ENCODE results near the gene SIRPA.

SIRPA gene

GRCh38 chr20:1949347-1950100, 54.3 kb downstream of the SIRPA start:
- no peak for DNase-seq (ENCODE audit: low read depth in 2 of 2)

- no peak for DNase-seq (ENCODE audit: low read depth in 2 of 2)
Measured at GRCh38 chr20:1950836-1951235, 55.6 kb downstream of the SIRPA start.

GRCh38 chr20:1951436-1952115, 56.4 kb downstream of the SIRPA start:
- DNase-seq (ENCODE audit: low read depth in 2 of 2) = no peak

- DNase-seq (ENCODE audit: low read depth in 2 of 2) = no peak
Measured at GRCh38 chr20:1952737-1953530, 57.7 kb downstream of the SIRPA start.

- DNase-seq (ENCODE audit: low read depth in 2 of 2) = no peak
Measured at GRCh38 chr20:1953621-1954020, 58.4 kb downstream of the SIRPA start.

GRCh38 chr20:1955217-1955616, 60.0 kb downstream of the SIRPA start:
- no peak for DNase-seq (ENCODE audit: low read depth in 2 of 2)

- DNase-seq (ENCODE audit: low read depth in 2 of 2) = no peak
Measured at GRCh38 chr20:1958426-1958825, 63.2 kb downstream of the SIRPA start.

- no peak for DNase-seq (ENCODE audit: low read depth in 2 of 2)
Measured at GRCh38 chr20:1959156-1959555, 63.9 kb downstream of the SIRPA start.

GRCh38 chr20:1961374-1961773, 66.2 kb downstream of the SIRPA start:
- DNase-seq (ENCODE audit: low read depth in 2 of 2) = no peak

GRCh38 chr20:1964061-1964460, 68.9 kb downstream of the SIRPA start:
- no peak for DNase-seq (ENCODE audit: low read depth in 2 of 2)

- no peak for DNase-seq (ENCODE audit: low read depth in 2 of 2)
Measured at GRCh38 chr20:1964659-1965405, 69.6 kb downstream of the SIRPA start.

GRCh38 chr20:1965520-1966351, 70.5 kb downstream of the SIRPA start:
- DNase-seq (ENCODE audit: low read depth in 2 of 2) = peak; percentile 60 to 75

GRCh38 chr20:1968964-1969363, 73.8 kb downstream of the SIRPA start:
- DNase-seq (ENCODE audit: low read depth in 2 of 2) = no peak

GRCh38 chr20:1971893-1972586, 76.8 kb downstream of the SIRPA start:
- DNase-seq (ENCODE audit: low read depth in 2 of 2) = no peak

GRCh38 chr20:1973601-1974440, 78.6 kb downstream of the SIRPA start:
- DNase-seq (ENCODE audit: low read depth in 2 of 2) = no peak

- DNase-seq (ENCODE audit: low read depth in 2 of 2) = no peak
Measured at GRCh38 chr20:1975291-1975690, 80.1 kb downstream of the SIRPA start.

GRCh38 chr20:1979106-1979778, 84.0 kb downstream of the SIRPA start:
- DNase-seq (ENCODE audit: low read depth in 2 of 2) = no peak

- no peak for DNase-seq (ENCODE audit: low read depth in 2 of 2)
Measured at GRCh38 chr20:1982686-1983085, 87.5 kb downstream of the SIRPA start.

- no peak for DNase-seq (ENCODE audit: low read depth in 2 of 2)
Measured at GRCh38 chr20:1983301-1983700, 88.1 kb downstream of the SIRPA start.
